Endothelial cell of umbilical vein (primary cell): ENCODE data around the gene NF2. TPM values are rescaled to one million over a fixed set of nuclear protein-coding genes. Genes with fewer than 3 reads are reported as not detected.

Experiments
- BruUV-seq: library from RNA; stranded (reverse); fragments of 400-500 nt; replicated peaks from 2 replicates; lab custom pipeline; 2021; lab: Mats Ljungman, UMichigan
- CTCF ChIA-PET: fragments of 300-600, 350-600 bp; sonication (Branson Sonifier 250); formaldehyde crosslinking; loops from one replicate; lab custom pipeline; 2021; ENCODE audit warnings: antibody characterized with exemption, inconsistent platforms; lab: Charles Lee
- POLR2A ChIA-PET: fragments of 300-600, 350-600 bp; sonication (Branson Sonifier 250); formaldehyde crosslinking; loops from one replicate; lab custom pipeline; 2021; ENCODE audit warnings: antibody characterized with exemption, inconsistent platforms; lab: Charles Lee
- DNase-seq: peaks from one replicate; pipeline ENCODE4 v3.0.0-alpha.2; 2011; ENCODE audit warnings: low read depth, low spot score
- FAIRE-seq: peaks from 2 replicates; lab custom pipeline; 2011; peaks lifted over from hg19 to GRCh38; lab: Jason Lieb, UNC
- H2AFZ ChIP-seq: 2 replicates; pipeline ENCODE4 v1.6.0; 2012; ENCODE audit warnings: low read depth, low read length, control low read depth, inconsistent platforms
- H3K27ac ChIP-seq: 2 replicates; pipeline ENCODE4 v1.5.1; 2011; ENCODE audit warnings: low read depth, mild to moderate bottlenecking, control low read depth, low read length, moderate library complexity; ENCODE audit not compliant: insufficient read depth
- H3K27me3 ChIP-seq, 2 experiments: 2 replicates each; pipeline versions ENCODE4 v1.6.0 to v1.6.1; 2011; ENCODE audit warnings: low read length in 2 of 2, mixed read lengths in 1 of 2; ENCODE audit not compliant: control insufficient read depth in 2 of 2, insufficient read depth in 2 of 2
- H3K36me3 ChIP-seq, 2 experiments: 2 replicates in 1 of 2; 3 replicates in 1 of 2; pipeline ENCODE4 v1.5.1; 2011; ENCODE audit warnings: low read length in 2 of 2, mild to moderate bottlenecking in 1 of 2, moderate library complexity in 1 of 2; ENCODE audit not compliant: control insufficient read depth in 2 of 2, insufficient read depth in 2 of 2; ENCODE audit errors: extremely low read depth in 1 of 2
- H3K4me1 ChIP-seq: 3 replicates; pipeline ENCODE4 v1.5.1; 2011; ENCODE audit warnings: mild to moderate bottlenecking, low read length; ENCODE audit not compliant: control insufficient read depth, insufficient read depth; ENCODE audit errors: extremely low read depth
- H3K4me2 ChIP-seq: 2 replicates; pipeline ENCODE4 v1.6.1; 2011; ENCODE audit warnings: low read length, control low read depth, mixed read lengths; ENCODE audit not compliant: insufficient read depth
- H3K4me3 ChIP-seq, 3 experiments: fragments of 200-600 bp in 1 of 3; sonication (generic), shearing (Covaris generic) in 1 of 3; replicated peaks in 1 of 3; 2 replicates each; pipeline ENCODE4 v1.5.1; 2011 to 2016; ENCODE audit warnings: control low read depth in 3 of 3, low read length in 3 of 3, mild to moderate bottlenecking in 2 of 3, inconsistent platforms in 1 of 3, low read depth in 1 of 3, moderate library complexity in 1 of 3; ENCODE audit not compliant: insufficient read depth in 1 of 3
- H3K79me2 ChIP-seq: 2 replicates; pipeline ENCODE4 v1.6.0; 2012; ENCODE audit warnings: low read length, inconsistent platforms; ENCODE audit not compliant: control insufficient read depth, insufficient read depth
- H3K9ac ChIP-seq: replicated peaks from 2 replicates; pipeline ENCODE3; 2011; ENCODE audit warnings: low read length, control low read depth; ENCODE audit not compliant: insufficient read depth; ENCODE audit errors: extremely low read depth
- H3K9me1 ChIP-seq: replicated peaks from 3 replicates; pipeline ENCODE4 v1.6.0; 2011; ENCODE audit warnings: mild to moderate bottlenecking, low read length; ENCODE audit not compliant: control insufficient read depth, insufficient read depth; ENCODE audit errors: extremely low read depth
- H3K9me3 ChIP-seq: replicated peaks from 2 replicates; pipeline ENCODE4 v1.5.1; 2012; ENCODE audit warnings: low read length, inconsistent platforms; ENCODE audit not compliant: control insufficient read depth, insufficient read depth
- H4K20me1 ChIP-seq: replicated peaks from 2 replicates; pipeline ENCODE3; 2011; ENCODE audit warnings: mild to moderate bottlenecking, low read length; ENCODE audit not compliant: control insufficient read depth, insufficient read depth; ENCODE audit errors: extremely low read depth
- CTCF ChIP-seq, 2 donors: IDR thresholded peaks; 1 replicate in 1 of 2; 2 replicates in 1 of 2; pipeline ENCODE4 v1.5.1; 2011; ENCODE audit warnings: low read length in 2 of 2, mild to moderate bottlenecking in 2 of 2, moderate library complexity in 2 of 2, control low read depth in 1 of 2, inconsistent platforms in 1 of 2, low read depth in 1 of 2; ENCODE audit not compliant: insufficient read depth in 1 of 2; ENCODE audit errors: extremely low read depth in 1 of 2
- EZH2 ChIP-seq: IDR thresholded peaks from 2 replicates; pipeline ENCODE4 v1.6.1; 2012; ENCODE audit warnings: borderline replicate concordance, low read depth, mild to moderate bottlenecking, moderate library complexity, low read length, inconsistent platforms; ENCODE audit not compliant: severe bottlenecking
- FOS ChIP-seq: IDR thresholded peaks from 2 replicates; pipeline ENCODE4 v1.6.1; 2011; ENCODE audit warnings: mild to moderate bottlenecking, low read length, moderate library complexity, borderline replicate concordance; ENCODE audit not compliant: insufficient read depth
- GATA2 ChIP-seq: IDR thresholded peaks from 2 replicates; pipeline ENCODE4 v1.7.0; 2011; ENCODE audit warnings: low read depth, mild to moderate bottlenecking, moderate library complexity, mixed read lengths, low read length; ENCODE audit not compliant: insufficient read length, insufficient read depth
- JUN ChIP-seq: IDR thresholded peaks from 2 replicates; pipeline ENCODE4 v1.6.1; 2011; ENCODE audit warnings: borderline replicate concordance, low read depth; ENCODE audit not compliant: insufficient read length, insufficient read depth
- MAX ChIP-seq: IDR thresholded peaks from 2 replicates; pipeline ENCODE4 v1.6.1; 2011; ENCODE audit not compliant: insufficient read depth, insufficient read length
- MYC ChIP-seq: IDR thresholded peaks from one replicate; pipeline ENCODE4 v1.6.1; 2011; ENCODE audit warnings: mild to moderate bottlenecking, low read depth, low read length
- POLR2A ChIP-seq: IDR thresholded peaks from 2 replicates; pipeline ENCODE4 v1.6.1; 2012; ENCODE audit warnings: low read depth, mild to moderate bottlenecking, control low read depth, low read length
- POLR2AphosphoS5 ChIP-seq: IDR thresholded peaks from 2 replicates; pipeline ENCODE4 v1.6.1; 2012; ENCODE audit warnings: low read depth, mild to moderate bottlenecking, control low read depth, low read length, moderate library complexity; ENCODE audit not compliant: insufficient read depth
- dilution Hi-C: fragments of 300-500 bp; cut with MboI; formaldehyde crosslinking; loops from one replicate; pipeline ENCODE4 v1.15.0; 2019; ENCODE audit warnings: low sequenced_read_pairs; ENCODE audit not compliant: extremely low pct_ligation_motif_present
- intact Hi-C: fragments of 100-400 bp; cut with micrococcal nuclease; formaldehyde crosslinking; loops from one replicate; pipeline ENCODE4 v1.10.0; 2022
- polyA plus RNA-seq, 4 experiments: library from polyadenylated mRNA; depleted of rRNA in 3 of 4; stranded (reverse) in 3 of 4; unstranded in 1 of 4; fragments of >200 nt; gene quantifications; 2 replicates each; pipeline versions ENCODE4 v1.2.1 to v1.2.3, GENCODE V29; 2011 to 2012; ENCODE audit warnings: missing spikeins in 1 of 4
- total RNA-seq: library from RNA; stranded (reverse); gene quantifications from 2 replicates; pipeline ENCODE4 v1.2.3, GENCODE V29; 2021

NF2 gene
- total and polyA plus RNA-seq, 2 donors (not counting 3 experiments of a cell fraction or from before 2014, with no cell fraction given), result 27.8 to 115 TPM

- no peak overlapping the region for H2AFZ ChIP-seq
- H3K27me3 ChIP-seq, result no peaks in the 10 kb centered on the region
- H3K36me3 ChIP-seq, result peaks cover 0 to 3% of the 10 kb centered on the region in 2 experiments
- BruUV-seq, result no TSS peak
- H3K79me2 ChIP-seq, result peaks cover 65% of the 10 kb centered on the region
- DNase-seq (no peak), FAIRE-seq (no peak)
- CTCF ChIA-PET, result interaction anchor here (1.2 to 3.6 kb wide), 9 partner anchors 11 to 64 kb away, joined by 3 to 28 read pairs (median 6); partner anchors contain the start of gene THOC5
- POLR2A ChIA-PET, result interaction anchor here (1.7 kb wide), 1 partner anchor 18 kb away, joined by 8 read pairs; no protein-coding TSS in a partner anchor
- peaks cover 40% of the 10 kb centered on the region for H3K4me1 ChIP-seq
- intact Hi-C loops, result no loop called here
- peak overlapping the region; percentile 99 for H3K4me2 ChIP-seq
- no peak overlapping the region for H3K9ac ChIP-seq
- H3K9me1 ChIP-seq, result no peaks in the 10 kb centered on the region
- no peaks in the 10 kb centered on the region for H4K20me1 ChIP-seq
- peak overlapping the region in 1 of 3 experiments; percentile 26 for H3K4me3 ChIP-seq
- dilution Hi-C loops, result no loop called here
- TF ChIP-seq POLR2AphosphoS5 (no peak), FOS (no peak), MAX (no peak), GATA2 (no peak), CTCF (IDR thresholded peaks at IDR 0.05; ENCODE audit: extremely low read depth in 1 of 2, insufficient read depth in 1 of 2, low read depth in 1 of 2, low read length in 2 of 2) (no peak), MYC (no peak), EZH2 (no peak), POLR2A (no peak), JUN (no peak)
- no peaks in the 10 kb centered on the region for H3K9me3 ChIP-seq
- no peak overlapping the region for H3K27ac ChIP-seq
Observed at GRCh38 chr22:29605527-29605850, 2.1 kb downstream of the NF2 start.
